ENCODE data around the gene COG5. TPM values are rescaled to one million over a fixed set of nuclear protein-coding genes. Genes with fewer than 3 reads are reported as not detected.

COG5 gene
- total and polyA plus RNA-seq, 2 donors from 2014 or later: 8.6 to 45.7 TPM

DNA sequence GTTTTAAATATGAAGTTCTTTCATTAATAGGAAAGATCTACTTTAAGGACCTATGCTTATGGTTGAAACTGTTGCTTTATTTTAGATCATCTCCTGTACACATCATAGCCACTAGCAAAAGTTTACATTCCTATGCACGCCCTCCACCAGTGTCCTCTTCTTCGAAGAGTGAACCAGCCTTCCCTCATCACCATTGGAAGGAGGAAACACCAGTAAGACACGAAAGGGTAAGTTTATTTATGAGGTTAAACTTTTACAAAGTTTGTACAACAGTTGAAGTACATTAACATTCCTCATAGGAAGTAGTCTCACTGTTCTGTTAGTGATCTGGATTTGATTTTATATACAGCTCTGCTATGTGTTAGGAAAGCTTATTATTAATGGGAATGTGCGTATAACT is 378.0 kb downstream of the COG5 start:
- Histone ChIP-seq H3K27me3 (ENCODE audit: control insufficient read depth, insufficient read depth, low read length) (no peaks in the 10 kb centered on the region), H3K4me1 (ENCODE audit: control insufficient read depth in 2 of 3, insufficient read depth in 2 of 3, low read depth in 1 of 3, low read length in 3 of 3) (peaks cover 0 to 4% (median 0%) of the 10 kb centered on the region in 3 donors), H3K9me3 (ENCODE audit: control insufficient read depth in 2 of 3, insufficient read depth in 1 of 3, low read length in 3 of 3) (no peaks in the 10 kb centered on the region), H3K36me3 (ENCODE audit: control insufficient read depth in 2 of 3, insufficient read depth in 3 of 3, low read length in 3 of 3) (peaks cover 15 to 69% (median 32%) of the 10 kb centered on the region in 3 donors), H3K4me3 (ENCODE audit: low read length in 3 of 3) (no peak overlapping the region), H3K9ac (ENCODE audit: low read length in 3 of 3) (no peak overlapping the region), H3K27ac (ENCODE audit: low read depth in 2 of 2, low read length in 2 of 2) (no peak overlapping the region)
- intact Hi-C loops (cut with DNase I): no loop called here
- TF ChIP-seq, protein P1, sequence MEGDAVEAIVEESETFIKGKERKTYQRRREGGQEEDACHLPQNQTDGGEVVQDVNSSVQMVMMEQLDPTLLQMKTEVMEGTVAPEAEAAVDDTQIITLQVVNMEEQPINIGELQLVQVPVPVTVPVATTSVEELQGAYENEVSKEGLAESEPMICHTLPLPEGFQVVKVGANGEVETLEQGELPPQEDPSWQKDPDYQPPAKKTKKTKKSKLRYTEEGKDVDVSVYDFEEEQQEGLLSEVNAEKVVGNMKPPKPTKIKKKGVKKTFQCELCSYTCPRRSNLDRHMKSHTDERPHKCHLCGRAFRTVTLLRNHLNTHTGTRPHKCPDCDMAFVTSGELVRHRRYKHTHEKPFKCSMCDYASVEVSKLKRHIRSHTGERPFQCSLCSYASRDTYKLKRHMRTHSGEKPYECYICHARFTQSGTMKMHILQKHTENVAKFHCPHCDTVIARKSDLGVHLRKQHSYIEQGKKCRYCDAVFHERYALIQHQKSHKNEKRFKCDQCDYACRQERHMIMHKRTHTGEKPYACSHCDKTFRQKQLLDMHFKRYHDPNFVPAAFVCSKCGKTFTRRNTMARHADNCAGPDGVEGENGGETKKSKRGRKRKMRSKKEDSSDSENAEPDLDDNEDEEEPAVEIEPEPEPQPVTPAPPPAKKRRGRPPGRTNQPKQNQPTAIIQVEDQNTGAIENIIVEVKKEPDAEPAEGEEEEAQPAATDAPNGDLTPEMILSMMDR (IDR thresholded peaks at IDR 0.05; ENCODE audit: borderline replicate concordance, extremely low read depth, insufficient read depth): no peak
- FAIRE-seq (peak; percentile 80), DNase-seq (peak in 1 of 5 donors; percentile 18)

- Histone ChIP-seq H3K9me3 (ENCODE audit: control insufficient read depth in 2 of 3, insufficient read depth in 1 of 3, low read length in 3 of 3) (no peaks in the 10 kb centered on the region), H3K27ac (ENCODE audit: low read depth in 2 of 2, low read length in 2 of 2) (no peak overlapping the region), H3K27me3 (ENCODE audit: control insufficient read depth, insufficient read depth, low read length) (no peaks in the 10 kb centered on the region), H3K4me1 (ENCODE audit: control insufficient read depth in 2 of 3, insufficient read depth in 2 of 3, low read depth in 1 of 3, low read length in 3 of 3) (peaks cover 0 to 3% (median under 1%) of the 10 kb centered on the region in 3 donors), H3K36me3 (ENCODE audit: control insufficient read depth in 2 of 3, insufficient read depth in 3 of 3, low read length in 3 of 3) (peaks cover 0 to 38% (median 6%) of the 10 kb centered on the region in 3 donors), H3K4me3 (ENCODE audit: low read length in 3 of 3) (no peak overlapping the region), H3K9ac (ENCODE audit: low read length in 3 of 3) (no peak overlapping the region)
- FAIRE-seq (no peak), DNase-seq (no peak)
- intact Hi-C loops (cut with DNase I): no loop called here
- TF ChIP-seq, protein P1 (IDR thresholded peaks at IDR 0.05; ENCODE audit: borderline replicate concordance, extremely low read depth, insufficient read depth): no peak
These were observed 382.5 kb downstream of the COG5 start for GRCh38 chr7:107181172-107181571.

GRCh38 chr7:107180378-107180777 is 383.3 kb downstream of the COG5 start:
- H3K4me3 ChIP-seq (ENCODE audit: low read length in 3 of 3): no peak overlapping the region
- H3K9me3 ChIP-seq (ENCODE audit: control insufficient read depth in 2 of 3, insufficient read depth in 1 of 3, low read length in 3 of 3): no peaks in the 10 kb centered on the region
- peaks cover 0 to 32% (median 6%) of the 10 kb centered on the region in 3 donors for H3K36me3 ChIP-seq (ENCODE audit: control insufficient read depth in 2 of 3, insufficient read depth in 3 of 3, low read length in 3 of 3)
- H3K27me3 ChIP-seq (ENCODE audit: control insufficient read depth, insufficient read depth, low read length): no peaks in the 10 kb centered on the region
- H3K9ac ChIP-seq (ENCODE audit: low read length in 3 of 3): no peak overlapping the region
- DNase-seq (peak in 1 of 5 donors; percentile 18), FAIRE-seq (no peak)
- TF ChIP-seq, protein P1 (IDR thresholded peaks at IDR 0.05; ENCODE audit: borderline replicate concordance, extremely low read depth, insufficient read depth): no peak
- no peak overlapping the region for H3K27ac ChIP-seq (ENCODE audit: low read depth in 2 of 2, low read length in 2 of 2)
- peaks cover 0 to 3% (median 0%) of the 10 kb centered on the region in 3 donors for H3K4me1 ChIP-seq (ENCODE audit: control insufficient read depth in 2 of 3, insufficient read depth in 2 of 3, low read depth in 1 of 3, low read length in 3 of 3)
- intact Hi-C loops (cut with DNase I): no loop called here

Measured in kidney (tissue), 14 donors.